Left ventricle myocardium inferior (tissue), 1 donor: ENCODE measurements around the gene GLCCI1. TPM values are rescaled to one million over a fixed set of nuclear protein-coding genes. Genes with fewer than 3 reads are reported as not detected.

ENCODE experiments used
- DNase-seq: peaks from one replicate; pipeline ENCODE4 v3.0.0-alpha.2; 2020
- H3K27ac ChIP-seq: fragments of 200-600 bp; replicated peaks from 2 replicates; pipeline ENCODE4 v1.8.0; 2021
- H3K27me3 ChIP-seq: fragments of 200-600 bp; 2 replicates; pipeline ENCODE4 v1.8.0; 2021; ENCODE audit warnings: low read depth
- H3K36me3 ChIP-seq: fragments of 200-600 bp; 2 replicates; pipeline ENCODE4 v1.8.0; 2021
- H3K4me1 ChIP-seq: fragments of 200-600 bp; 2 replicates; pipeline ENCODE4 v1.8.0; 2021
- H3K4me3 ChIP-seq: fragments of 200-600 bp; 2 replicates; pipeline ENCODE4 v1.8.0; 2021; ENCODE audit warnings: mild to moderate bottlenecking, moderate library complexity
- H3K9me3 ChIP-seq: fragments of 200-600 bp; replicated peaks from 2 replicates; pipeline ENCODE4 v1.8.0; 2021
- CTCF ChIP-seq: fragments of 200-600 bp; IDR thresholded peaks from 2 replicates; pipeline ENCODE4 v1.8.0; 2021; ENCODE audit warnings: antibody characterized with exemption, mild to moderate bottlenecking, borderline replicate concordance
- intact Hi-C: fragments of 100-400 bp; cut with micrococcal nuclease; formaldehyde crosslinking; loops from one replicate; pipeline ENCODE4 v1.11.0; 2022
- total RNA-seq: library from RNA; stranded (reverse); fragmentation: NEBNext Ultra II Directional; extraction: Animal tissue kit (Norgen Biotek cat#: 25700); gene quantifications from one replicate; pipeline ENCODE4 v1.2.1, GENCODE V29; 2021
- donor health status: DM: no; HTN: yes; CAD: no; lungs with severe emphysema.

GLCCI1 gene
- total RNA-seq, 1 donor from 2014 or later, result 5.8 TPM

- Histone ChIP-seq H3K36me3 (no peaks in the 10 kb centered on the region), H3K4me1 (no peaks in the 10 kb centered on the region), H3K27me3 (no peaks in the 10 kb centered on the region), H3K9me3 (peaks cover 26% of the 10 kb centered on the region), H3K4me3 (no peak overlapping the region), H3K27ac (no peak overlapping the region)
- no peak for DNase-seq
- intact Hi-C loops, result no loop called here
- TF ChIP-seq CTCF, result no peak
These were observed 134.7 kb downstream of the GLCCI1 start for GRCh38 chr7:8103282-8103681.

- no peaks in the 10 kb centered on the region for H3K36me3 ChIP-seq
- intact Hi-C loops, result no loop called here
- H3K27me3 ChIP-seq, result no peaks in the 10 kb centered on the region
- DNase-seq, result no peak
- peaks cover 12% of the 10 kb centered on the region for H3K9me3 ChIP-seq
- TF ChIP-seq CTCF, result no peak
- H3K27ac ChIP-seq, result no peak overlapping the region
- no peak overlapping the region for H3K4me3 ChIP-seq
- no peaks in the 10 kb centered on the region for H3K4me1 ChIP-seq
These were observed 137.0 kb downstream of the GLCCI1 start for GRCh38 chr7:8105449-8106095.

- no peak for DNase-seq
- TF ChIP-seq CTCF, result no peak
- H3K9me3 ChIP-seq, result no peaks in the 10 kb centered on the region
- H3K4me3 ChIP-seq, result no peak overlapping the region
- intact Hi-C loops, result no loop called here
- no peaks in the 10 kb centered on the region for H3K36me3 ChIP-seq
- no peak overlapping the region for H3K27ac ChIP-seq
- H3K4me1 ChIP-seq, result no peaks in the 10 kb centered on the region
- H3K27me3 ChIP-seq, result no peaks in the 10 kb centered on the region
These were observed 140.8 kb downstream of the GLCCI1 start for GRCh38 chr7:8109196-8110022.

- H3K4me1 ChIP-seq, result no peaks in the 10 kb centered on the region
These were observed 142.8 kb downstream of the GLCCI1 start for GRCh38 chr7:8111282-8111960.

More at GRCh38 chr7:8111282-8111960, 142.8 kb downstream of the GLCCI1 start:
- H3K27ac ChIP-seq, result no peak overlapping the region
- no peak for DNase-seq
- H3K27me3 ChIP-seq, result no peaks in the 10 kb centered on the region
- no peaks in the 10 kb centered on the region for H3K9me3 ChIP-seq
- intact Hi-C loops, result no loop called here
- peaks cover 8% of the 10 kb centered on the region for H3K36me3 ChIP-seq
- no peak for TF ChIP-seq CTCF
- H3K4me3 ChIP-seq, result no peak overlapping the region
